Measurements from ENCODE around the gene STARD13.

The STARD13 gene

GRCh38 chr13:33284916-33285315, 639 bp downstream of the STARD13 start:
- DNase-seq (ENCODE audit: low spot score) = no peak
- in situ Hi-C loops (cut with MboI; ENCODE audit: low sequenced_read_pairs, unreplicated experiment) = no loop called here
- TF ChIP-seq, protein P1, sequence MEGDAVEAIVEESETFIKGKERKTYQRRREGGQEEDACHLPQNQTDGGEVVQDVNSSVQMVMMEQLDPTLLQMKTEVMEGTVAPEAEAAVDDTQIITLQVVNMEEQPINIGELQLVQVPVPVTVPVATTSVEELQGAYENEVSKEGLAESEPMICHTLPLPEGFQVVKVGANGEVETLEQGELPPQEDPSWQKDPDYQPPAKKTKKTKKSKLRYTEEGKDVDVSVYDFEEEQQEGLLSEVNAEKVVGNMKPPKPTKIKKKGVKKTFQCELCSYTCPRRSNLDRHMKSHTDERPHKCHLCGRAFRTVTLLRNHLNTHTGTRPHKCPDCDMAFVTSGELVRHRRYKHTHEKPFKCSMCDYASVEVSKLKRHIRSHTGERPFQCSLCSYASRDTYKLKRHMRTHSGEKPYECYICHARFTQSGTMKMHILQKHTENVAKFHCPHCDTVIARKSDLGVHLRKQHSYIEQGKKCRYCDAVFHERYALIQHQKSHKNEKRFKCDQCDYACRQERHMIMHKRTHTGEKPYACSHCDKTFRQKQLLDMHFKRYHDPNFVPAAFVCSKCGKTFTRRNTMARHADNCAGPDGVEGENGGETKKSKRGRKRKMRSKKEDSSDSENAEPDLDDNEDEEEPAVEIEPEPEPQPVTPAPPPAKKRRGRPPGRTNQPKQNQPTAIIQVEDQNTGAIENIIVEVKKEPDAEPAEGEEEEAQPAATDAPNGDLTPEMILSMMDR (IDR thresholded peaks at IDR 0.05; ENCODE audit: borderline replicate concordance, control extremely low read depth, extremely low read depth, insufficient read depth, missing control alignments) = no peak

- DNase-seq (ENCODE audit: low spot score) = no peak
- in situ Hi-C loops (cut with MboI; ENCODE audit: low sequenced_read_pairs, unreplicated experiment) = no loop called here
- TF ChIP-seq, protein P1 (IDR thresholded peaks at IDR 0.05; ENCODE audit: borderline replicate concordance, control extremely low read depth, extremely low read depth, insufficient read depth, missing control alignments) = no peak
These were observed 1.5 kb downstream of the STARD13 start for GRCh38 chr13:33284031-33284430.

GRCh38 chr13:33283195-33283911, 2.2 kb downstream of the STARD13 start:
- no peak for DNase-seq (ENCODE audit: low spot score)
- in situ Hi-C loops (cut with MboI; ENCODE audit: low sequenced_read_pairs, unreplicated experiment) = no loop called here
- TF ChIP-seq, protein P1 (IDR thresholded peaks at IDR 0.05; ENCODE audit: borderline replicate concordance, control extremely low read depth, extremely low read depth, insufficient read depth, missing control alignments) = no peak

DNA sequence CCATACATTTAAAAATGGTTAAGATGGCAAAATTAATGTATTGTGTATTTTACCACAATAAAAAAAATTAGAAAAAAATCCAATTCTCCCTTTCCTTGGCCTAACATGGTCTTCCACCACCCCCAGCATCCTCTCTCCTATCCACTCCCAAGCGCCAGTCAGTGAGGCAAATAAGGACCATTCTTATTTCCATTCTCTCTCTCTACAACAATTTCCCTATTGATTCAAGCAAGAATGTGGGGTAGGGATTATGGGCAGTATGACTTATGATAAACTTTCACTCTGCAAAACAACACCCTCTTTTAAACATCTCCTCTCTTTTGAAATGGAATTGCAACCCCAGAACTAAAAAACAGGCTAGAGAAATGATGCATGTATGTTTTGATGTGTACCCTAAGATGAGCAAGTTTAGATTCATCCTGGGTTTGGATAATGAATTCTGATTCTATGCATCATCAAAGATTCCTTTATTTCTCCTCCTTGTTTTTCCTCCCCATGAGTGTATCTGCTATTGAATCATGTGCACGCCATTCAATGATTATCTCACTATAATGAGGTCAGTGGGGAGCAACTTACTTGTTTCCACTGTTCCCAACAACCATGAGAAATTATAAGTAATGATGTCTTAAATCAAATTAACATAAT, 3.5 kb downstream of the STARD13 start:
- in situ Hi-C loops (cut with MboI; ENCODE audit: low sequenced_read_pairs, unreplicated experiment) = no loop called here
- no peak for DNase-seq (ENCODE audit: low spot score)
- TF ChIP-seq, protein P1 (IDR thresholded peaks at IDR 0.05; ENCODE audit: borderline replicate concordance, control extremely low read depth, extremely low read depth, insufficient read depth, missing control alignments) = no peak

GRCh38 chr13:33280923-33281322, 4.6 kb downstream of the STARD13 start:
- TF ChIP-seq, protein P1 (IDR thresholded peaks at IDR 0.05; ENCODE audit: borderline replicate concordance, control extremely low read depth, extremely low read depth, insufficient read depth, missing control alignments) = no peak
- DNase-seq (ENCODE audit: low spot score) = no peak
- in situ Hi-C loops (cut with MboI; ENCODE audit: low sequenced_read_pairs, unreplicated experiment) = no loop called here

DNA sequence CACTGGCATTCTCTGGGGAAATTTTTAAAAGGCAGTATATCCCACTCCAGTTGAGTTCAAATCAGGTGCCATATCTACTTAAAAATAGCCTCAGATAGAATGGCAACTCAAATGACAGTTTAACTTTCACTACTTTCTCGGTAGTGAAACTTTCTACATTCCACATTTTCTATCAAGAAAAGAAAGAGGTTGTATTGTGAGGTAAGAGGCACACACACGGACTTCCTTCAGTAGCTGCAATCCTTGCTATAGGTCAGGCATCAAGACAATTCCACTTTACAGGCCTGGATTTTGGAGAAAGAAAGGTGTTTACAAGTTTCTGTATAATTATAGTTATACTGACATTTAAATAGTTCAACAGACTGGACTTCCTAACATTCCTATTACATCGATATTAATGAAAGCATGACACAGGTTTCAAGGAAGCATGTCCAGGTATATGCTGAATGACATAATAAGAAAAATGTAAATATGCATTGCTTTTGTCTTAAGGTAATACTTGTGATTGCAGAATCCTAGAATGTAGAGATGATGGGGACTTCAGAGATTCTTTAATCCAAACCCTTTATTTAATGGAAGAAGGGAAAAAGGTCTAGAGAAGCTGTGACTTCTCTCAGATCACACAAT, 5.2 kb downstream of the STARD13 start:
- in situ Hi-C loops (cut with MboI; ENCODE audit: low sequenced_read_pairs, unreplicated experiment) = no loop called here
- no peak for DNase-seq (ENCODE audit: low spot score)
- TF ChIP-seq, protein P1 (IDR thresholded peaks at IDR 0.05; ENCODE audit: borderline replicate concordance, control extremely low read depth, extremely low read depth, insufficient read depth, missing control alignments) = no peak

All from GM13976 (cell line).